Stimulated activated CD4-positive, alpha-beta T cell treated with anti-CD3 and anti-CD28 coated beads, TNF-alpha, amount 100 ng/mL, for 1 hour (primary cell): ENCODE results near the gene DHRS2.
"Not testable (repeated sequence)": the region's sequence is repeated elsewhere in the genome, so short reads cannot be mapped to it uniquely, and the experiment has no call there.

Experiments
- DNase-seq, 3 donors: peaks; one replicate each; pipeline ENCODE4 v3.0.0-alpha.2; 2020; ENCODE audit warnings: low read depth in 3 of 3, low spot score in 1 of 3

Gene DHRS2, protein sequence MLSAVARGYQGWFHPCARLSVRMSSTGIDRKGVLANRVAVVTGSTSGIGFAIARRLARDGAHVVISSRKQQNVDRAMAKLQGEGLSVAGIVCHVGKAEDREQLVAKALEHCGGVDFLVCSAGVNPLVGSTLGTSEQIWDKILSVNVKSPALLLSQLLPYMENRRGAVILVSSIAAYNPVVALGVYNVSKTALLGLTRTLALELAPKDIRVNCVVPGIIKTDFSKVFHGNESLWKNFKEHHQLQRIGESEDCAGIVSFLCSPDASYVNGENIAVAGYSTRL

DNA sequence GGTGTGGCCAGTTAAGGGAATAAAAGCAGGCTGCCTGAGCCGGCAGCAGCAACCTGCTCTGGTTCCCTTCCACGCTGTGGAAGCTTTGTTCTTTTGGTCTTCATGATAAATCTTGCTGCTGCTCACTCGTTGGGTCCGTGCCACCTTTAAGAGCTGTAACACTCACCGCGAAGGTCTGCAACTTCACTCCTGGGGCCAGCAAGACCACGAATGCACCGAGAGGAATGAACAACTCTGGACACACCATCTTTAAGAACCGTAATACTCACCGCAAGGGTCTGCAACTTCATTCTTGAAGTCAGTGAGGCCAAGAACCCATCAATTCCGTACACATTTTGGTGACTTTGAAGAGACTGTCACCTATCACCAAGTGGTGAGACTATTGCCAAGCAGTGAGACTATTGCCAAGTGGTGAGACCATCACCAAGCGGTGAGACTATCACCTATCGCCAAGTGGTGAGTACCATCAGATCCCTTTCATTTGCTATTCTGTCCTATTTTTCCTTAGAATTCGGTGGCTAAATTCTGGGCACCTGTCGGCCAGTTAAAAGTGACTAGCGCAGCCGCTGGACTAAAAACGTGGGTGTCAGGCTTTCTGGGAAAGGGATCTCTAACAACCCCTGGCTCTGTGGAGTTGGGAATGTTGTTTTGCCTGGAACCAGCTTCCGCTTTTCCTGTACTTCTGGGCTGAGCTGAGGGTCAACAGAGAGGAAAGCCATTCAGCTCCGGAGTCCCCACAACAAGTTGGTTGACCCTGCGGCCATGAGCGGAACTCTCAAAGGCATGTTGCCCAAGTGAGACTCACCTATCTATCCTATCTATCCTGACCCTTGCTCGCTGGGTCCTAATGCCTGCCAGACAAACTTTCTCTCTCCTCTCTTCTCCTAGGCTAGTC lies at the start of gene DHRS2:
Gene DHRS2 (plus strand): TSS at position 48 of the 895 bp plus-strand sequence. CDS start 2,501 bp downstream, outside the sequence.
- DNase-seq, result no peak

- peak; percentile 59 to 60 (median 59) for DNase-seq
Observed at GRCh38 chr14:23588884-23589598, 47.1 kb upstream of the DHRS2 start.

DNA sequence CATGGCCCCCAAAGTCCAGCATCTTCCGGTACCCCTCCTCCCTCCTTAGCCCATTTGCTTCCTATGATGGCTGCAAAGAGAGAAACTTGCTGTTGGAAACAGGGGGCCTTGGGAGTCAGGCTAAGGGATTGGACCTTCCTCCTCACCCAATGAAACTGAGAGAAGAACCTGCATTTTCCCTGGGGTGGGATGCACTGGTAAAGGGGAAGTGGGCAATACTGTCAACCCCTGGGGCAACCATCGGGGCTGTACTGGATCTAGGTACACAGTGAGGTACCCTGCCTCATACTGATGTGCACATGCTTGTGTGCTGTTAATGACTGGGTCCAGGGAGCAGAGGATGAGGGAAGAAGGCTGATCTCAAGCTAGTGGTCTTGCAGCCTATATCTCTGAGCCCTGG lies 46.6 kb upstream of the DHRS2 start:
- DNase-seq, result no peak

GRCh38 chr14:23590198-23590597 lies 46.0 kb upstream of the DHRS2 start:
- no peak for DNase-seq

DNA sequence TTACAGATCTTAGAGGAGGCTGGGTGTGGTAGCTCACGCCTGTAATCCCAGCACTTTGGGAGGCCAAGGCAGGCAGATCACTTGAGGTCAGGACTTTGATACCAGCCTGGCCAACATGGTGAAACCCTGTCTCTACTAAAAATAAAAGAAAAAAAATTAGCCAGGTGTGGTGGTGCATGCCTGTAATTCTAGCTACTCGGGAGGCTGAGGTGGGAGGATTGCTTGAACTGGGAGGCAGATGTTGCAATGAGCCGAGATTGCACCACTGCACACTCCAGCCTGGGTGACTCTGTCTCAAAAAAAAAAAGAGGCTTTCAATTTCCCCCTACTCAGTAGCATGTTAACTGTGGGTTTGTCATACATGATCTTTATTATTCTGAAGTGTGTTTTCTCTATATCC lies 42.0 kb upstream of the DHRS2 start:
- not testable (repeated sequence) for DNase-seq

DNA sequence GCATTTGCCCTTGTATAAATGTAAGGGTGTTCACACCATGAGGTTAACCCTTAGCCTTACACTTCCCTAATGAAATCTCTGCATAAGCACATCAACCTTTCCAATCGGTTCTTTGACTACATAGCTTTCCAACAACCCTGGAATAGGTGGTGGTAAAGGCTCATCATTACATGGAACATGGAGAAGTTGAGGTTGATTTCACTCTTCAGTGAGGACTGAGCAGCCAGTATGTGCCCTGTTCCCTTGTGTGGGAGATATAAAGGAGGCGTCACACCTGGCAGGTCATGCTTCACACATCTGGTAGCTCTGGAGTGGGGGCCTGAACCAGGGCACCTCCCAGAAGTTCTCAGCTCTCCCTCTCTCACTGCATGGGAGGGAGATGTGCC lies 35.8 kb upstream of the DHRS2 start:
- DNase-seq, result no peak

- DNase-seq, result no peak
Observed at GRCh38 chr14:23600806-23601205, 35.4 kb upstream of the DHRS2 start.

- DNase-seq, result no peak
Observed at GRCh38 chr14:23601424-23601823, 34.7 kb upstream of the DHRS2 start.

DNA sequence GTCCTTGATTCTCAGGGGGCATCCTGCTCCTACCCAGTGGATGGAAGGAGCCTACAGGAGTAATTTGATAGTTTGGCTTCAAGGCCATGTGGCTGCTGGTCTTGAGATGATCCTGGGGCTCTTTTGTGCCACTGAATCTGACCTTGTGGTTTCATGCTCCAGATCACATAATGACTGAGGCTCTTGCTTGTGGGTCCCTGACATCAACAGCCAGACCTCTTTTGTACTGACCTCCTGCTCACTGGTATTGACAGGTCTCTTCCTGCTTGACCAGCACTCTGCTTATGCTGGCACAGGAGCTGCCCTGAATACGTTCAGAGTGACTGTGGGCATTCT lies 34.4 kb upstream of the DHRS2 start:
- DNase-seq, result no peak

GRCh38 chr14:23602181-23603095 lies 33.7 kb upstream of the DHRS2 start:
- no peak for DNase-seq

DNA sequence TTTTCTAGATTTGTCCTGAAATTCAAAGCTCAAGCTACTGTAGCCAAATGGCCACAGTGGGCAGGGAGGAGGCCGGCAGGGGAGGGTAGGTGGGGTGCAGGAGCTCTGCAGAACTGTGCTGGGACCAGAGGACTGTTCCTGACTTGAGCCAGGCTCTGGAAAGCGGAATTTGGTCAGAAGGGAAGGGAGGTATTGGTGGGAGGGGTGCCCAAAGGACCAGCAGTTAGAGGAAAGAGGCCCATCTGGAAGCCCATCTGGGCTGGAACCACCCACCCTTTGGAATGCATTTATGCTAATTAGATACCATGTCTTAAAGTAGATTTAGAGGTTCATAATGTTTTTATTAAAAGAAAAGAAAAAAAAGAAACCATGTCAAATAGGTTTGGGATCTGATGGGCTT lies 33.1 kb upstream of the DHRS2 start:
- DNase-seq, result no peak

GRCh38 chr14:23604148-23604547 lies 32.0 kb upstream of the DHRS2 start:
- DNase-seq, result no peak

- DNase-seq, result no peak
Observed at GRCh38 chr14:23604675-23605170, 31.4 kb upstream of the DHRS2 start.

- DNase-seq, result no peak
Observed at GRCh38 chr14:23605931-23606585, 30.1 kb upstream of the DHRS2 start.

DNA sequence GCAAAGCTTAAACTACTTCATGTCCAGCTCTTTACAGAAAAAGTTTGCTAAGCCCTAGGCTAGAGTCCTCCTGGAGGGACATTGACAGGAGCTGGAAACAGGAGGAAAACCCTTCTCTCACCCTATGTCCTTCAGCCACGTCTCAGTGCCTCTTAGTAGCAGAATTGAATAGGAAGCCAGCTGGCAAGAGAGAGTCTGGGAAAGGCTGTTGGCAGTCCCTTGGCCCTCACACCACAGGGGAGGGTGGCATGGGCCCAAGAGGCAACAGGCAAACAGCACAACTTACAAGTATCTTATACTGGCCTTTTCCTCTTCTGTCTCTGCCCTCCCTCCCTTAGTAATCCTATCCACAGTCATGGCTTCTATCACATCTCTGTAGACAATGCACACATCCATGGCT lies 27.7 kb upstream of the DHRS2 start:
- no peak for DNase-seq

DNA sequence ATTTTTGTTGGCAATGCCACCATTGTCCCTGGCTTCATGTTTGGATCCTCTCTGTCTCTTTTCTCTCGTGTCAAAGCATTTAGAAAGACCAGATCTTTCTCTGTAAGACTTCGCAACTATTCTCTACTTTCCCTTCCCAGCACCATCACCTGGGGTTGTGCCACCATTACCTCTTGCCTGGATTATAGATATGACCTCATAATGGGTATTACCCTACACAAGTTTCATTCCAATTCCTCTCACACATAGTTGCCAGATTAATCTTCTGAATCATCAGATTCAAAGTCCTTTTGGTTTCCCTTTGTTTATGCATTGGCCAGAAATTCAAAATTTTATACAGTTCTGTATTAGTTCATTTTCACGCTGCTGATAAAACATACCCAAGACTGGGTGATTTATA lies 27.2 kb upstream of the DHRS2 start:
- DNase-seq, result no peak

DNA sequence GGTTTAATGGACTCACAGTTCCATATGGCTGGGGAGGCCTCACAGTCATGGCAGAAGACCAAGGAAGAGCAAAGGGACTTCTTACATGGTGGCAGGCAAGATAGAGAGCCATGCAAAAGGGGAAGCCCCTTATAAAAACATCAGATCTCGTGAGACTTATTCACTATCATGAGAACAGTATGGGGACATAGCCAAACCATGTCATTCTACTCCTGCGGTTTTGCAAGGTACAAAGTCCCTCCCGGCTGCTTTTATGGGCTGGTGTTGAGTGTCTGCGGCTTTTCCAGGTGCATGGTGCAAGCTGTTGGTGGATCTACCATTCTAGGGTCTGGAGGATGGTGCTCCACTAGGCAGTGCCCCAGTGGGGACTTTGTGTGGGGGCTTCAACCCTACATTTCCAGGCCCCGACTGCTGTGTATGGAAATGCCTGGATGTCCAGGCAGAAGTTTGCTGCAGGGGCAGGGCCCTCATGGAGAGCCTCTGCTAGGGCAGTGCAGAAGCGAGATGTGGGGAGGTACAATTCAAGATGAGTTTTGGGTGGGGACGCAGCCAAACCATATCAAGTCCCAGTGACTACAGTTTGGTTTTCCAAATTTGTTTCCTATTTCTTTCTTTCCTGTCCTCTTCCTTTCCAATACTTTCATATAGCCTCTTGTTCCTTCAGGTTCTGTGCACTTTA lies 26.6 kb upstream of the DHRS2 start:
- DNase-seq, result not testable (repeated sequence)

DNA sequence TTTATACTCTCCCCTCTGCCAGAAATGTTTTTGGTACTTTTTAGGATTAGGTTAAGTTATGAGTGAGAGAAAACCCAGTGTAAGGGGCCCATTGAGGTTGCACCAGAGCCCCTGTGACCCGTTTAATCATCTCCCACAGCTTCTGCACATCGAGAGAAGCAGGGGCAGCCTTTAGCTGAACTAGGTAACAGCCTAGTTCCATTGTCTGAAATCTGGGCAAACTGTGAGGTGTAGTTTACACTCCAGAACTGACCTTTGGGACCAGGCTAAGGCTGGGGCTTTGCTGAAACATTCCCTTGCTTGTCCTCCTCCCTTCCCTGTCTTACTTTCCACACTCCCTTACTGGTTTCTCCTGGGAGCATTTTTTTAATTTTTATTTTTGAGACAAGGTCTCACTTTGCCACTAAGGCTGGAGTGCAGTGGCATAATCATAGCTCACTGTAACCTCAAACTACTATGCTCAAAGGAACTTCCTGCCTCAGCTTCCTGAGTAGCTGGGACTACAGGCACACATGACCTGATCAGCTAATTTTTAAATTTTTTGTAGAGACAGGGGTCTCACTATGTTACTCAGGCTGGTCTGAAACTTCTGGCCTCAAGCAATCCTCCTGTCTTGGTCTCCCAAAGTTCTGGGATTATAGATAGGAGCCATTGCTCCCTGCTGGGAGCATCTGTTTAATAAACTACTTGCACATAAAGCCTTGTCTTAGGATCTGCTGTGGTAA lies 25.9 kb upstream of the DHRS2 start:
- DNase-seq, result no peak

- DNase-seq, result no peak
Observed at GRCh38 chr14:23610815-23611289, 25.3 kb upstream of the DHRS2 start.
